Measurements from ENCODE around the gene ITFG1. TPM values are rescaled to one million over a fixed set of nuclear protein-coding genes. Genes with fewer than 3 reads are reported as not detected.

The ITFG1 gene
- total RNA-seq, 1 donor from 2014 or later: 55.6 TPM

Other genes starting within 250 kb of the ITFG1 start
- gene PHKB, start 268 bp upstream of the ITFG1 start, total RNA-seq: 107 TPM

All from ureter (tissue), 1 donor.